Activated CD8-positive, alpha-beta memory T cell treated with anti-CD3 and anti-CD28 coated beads for 36 hours (primary cell): ENCODE measurements around the gene RIPPLY1. TPM values are rescaled to one million over a fixed set of nuclear protein-coding genes. Genes with fewer than 3 reads are reported as not detected.
"Not testable (repeated sequence)": the region's sequence is repeated elsewhere in the genome, so short reads cannot be mapped to it uniquely, and the experiment has no call there.

ENCODE experiments used
- CTCF ChIA-PET: fragments of 350-600 bp; sonication (Branson Sonifier 250); formaldehyde crosslinking; loops from one replicate; lab custom pipeline; 2021; ENCODE audit warnings: antibody characterized with exemption; lab: Charles Lee
- POLR2A ChIA-PET: fragments of 350-600 bp; sonication (Branson Sonifier 250); formaldehyde crosslinking; loops from one replicate; lab custom pipeline; 2021; ENCODE audit warnings: antibody characterized with exemption; lab: Charles Lee
- total RNA-seq, 2 experiments: library from RNA; stranded (reverse); gene quantifications; one replicate each; pipeline ENCODE4 v1.2.3, GENCODE V29; 2021

The RIPPLY1 gene
- total RNA-seq, 2 experiments from 2014 or later, result not detected

- CTCF ChIA-PET, result interaction anchor here (0.6 kb wide), 1 partner anchor 78 kb away, joined by 4 read pairs; no protein-coding TSS in a partner anchor
- POLR2A ChIA-PET, result no interaction called here
Observed at GRCh38 chrX:106917830-106918500, 14.8 kb upstream of the RIPPLY1 start.

- ChIA-PET CTCF (no interaction called here), POLR2A (no interaction called here)
Observed at GRCh38 chrX:106912864-106913263, 9.7 kb upstream of the RIPPLY1 start.

GRCh38 chrX:106906361-106906760, 3.2 kb upstream of the RIPPLY1 start:
- ChIA-PET POLR2A (no interaction called here), CTCF (no interaction called here)

GRCh38 chrX:106905064-106905708, 2.0 kb upstream of the RIPPLY1 start:
- POLR2A ChIA-PET, result no interaction called here
- CTCF ChIA-PET, result no interaction called here

- CTCF ChIA-PET, result no interaction called here
- POLR2A ChIA-PET, result no interaction called here
Observed at GRCh38 chrX:106903856-106904528, 851 bp upstream of the RIPPLY1 start.

- CTCF ChIA-PET, result no interaction called here
- POLR2A ChIA-PET, result no interaction called here
Observed at GRCh38 chrX:106902684-106903083, 457 bp downstream of the RIPPLY1 start.

- ChIA-PET CTCF (no interaction called here), POLR2A (no interaction called here)
Observed at GRCh38 chrX:106901781-106902219, 1.3 kb downstream of the RIPPLY1 start.

- ChIA-PET CTCF (no interaction called here), POLR2A (no interaction called here)
Observed at GRCh38 chrX:106901341-106901740, 1.8 kb downstream of the RIPPLY1 start.

GRCh38 chrX:106899841-106900240, 3.3 kb downstream of the RIPPLY1 start:
- CTCF ChIA-PET, result interaction anchor here (0.7 kb wide), 1 partner anchor 639 kb away, joined by 3 read pairs; no protein-coding TSS in a partner anchor
- POLR2A ChIA-PET, result no interaction called here

GRCh38 chrX:106899276-106899675, 3.9 kb downstream of the RIPPLY1 start:
- ChIA-PET POLR2A (no interaction called here), CTCF (interaction anchor here (0.6 to 0.7 kb wide), 2 partner anchors 639 to 651 kb away, joined by 3 read pairs; no protein-coding TSS in a partner anchor)

GRCh38 chrX:106898462-106898861, 4.7 kb downstream of the RIPPLY1 start:
- POLR2A ChIA-PET, result no interaction called here
- CTCF ChIA-PET, result no interaction called here

- CTCF ChIA-PET, result no interaction called here
- POLR2A ChIA-PET, result no interaction called here
Observed at GRCh38 chrX:106897259-106897658, 5.9 kb downstream of the RIPPLY1 start.

- CTCF ChIA-PET, result interaction anchor here (1.0 kb wide), 1 partner anchor 24 kb away, joined by 3 read pairs; no protein-coding TSS in a partner anchor
- POLR2A ChIA-PET, result no interaction called here
Observed at GRCh38 chrX:106894978-106895452, 8.1 kb downstream of the RIPPLY1 start.

GRCh38 chrX:106894392-106894909, 8.7 kb downstream of the RIPPLY1 start:
- ChIA-PET POLR2A (no interaction called here), CTCF (interaction anchor here (1.0 kb wide), 1 partner anchor 23 kb away, joined by 3 read pairs; no protein-coding TSS in a partner anchor)

- ChIA-PET CTCF (no interaction called here), POLR2A (no interaction called here)
Observed at GRCh38 chrX:106891762-106892460, 11.2 kb downstream of the RIPPLY1 start.

GRCh38 chrX:106889468-106889867, 13.7 kb downstream of the RIPPLY1 start:
- POLR2A ChIA-PET, result no interaction called here
- CTCF ChIA-PET, result no interaction called here

GRCh38 chrX:106875151-106875550, 28.0 kb downstream of the RIPPLY1 start:
- POLR2A ChIA-PET, result no interaction called here
- CTCF ChIA-PET, result no interaction called here

- POLR2A ChIA-PET, result no interaction called here
- CTCF ChIA-PET, result no interaction called here
Observed at GRCh38 chrX:106874075-106874474, 29.1 kb downstream of the RIPPLY1 start.

GRCh38 chrX:106872796-106873195, 30.3 kb downstream of the RIPPLY1 start:
- POLR2A ChIA-PET, CTCF ChIA-PET: not testable (repeated sequence)
